Astrocyte of the spinal cord (primary cell): ENCODE data around the gene SMIM17.

Experiments used
- DNase-seq: peaks from one replicate; pipeline ENCODE4 v3.0.0; 2011; ENCODE audit warnings: low read depth, low spot score
- H3K4me3 ChIP-seq: 2 replicates; pipeline ENCODE4 v1.5.1; 2011; ENCODE audit warnings: low read depth, mild to moderate bottlenecking, low read length, moderate library complexity
- in situ Hi-C: cut with HindIII; loops from 2 replicates; pipeline ENCODE4 v1.10.0; 2017; ENCODE audit warnings: low sequenced_read_pairs
- TF ChIP-seq, protein P1 (sequence below): IDR thresholded peaks from 2 replicates; pipeline ENCODE4 v1.5.1; 2012; ENCODE audit warnings: low read depth, mild to moderate bottlenecking, low read length, inconsistent platforms

SMIM17 gene

DNA sequence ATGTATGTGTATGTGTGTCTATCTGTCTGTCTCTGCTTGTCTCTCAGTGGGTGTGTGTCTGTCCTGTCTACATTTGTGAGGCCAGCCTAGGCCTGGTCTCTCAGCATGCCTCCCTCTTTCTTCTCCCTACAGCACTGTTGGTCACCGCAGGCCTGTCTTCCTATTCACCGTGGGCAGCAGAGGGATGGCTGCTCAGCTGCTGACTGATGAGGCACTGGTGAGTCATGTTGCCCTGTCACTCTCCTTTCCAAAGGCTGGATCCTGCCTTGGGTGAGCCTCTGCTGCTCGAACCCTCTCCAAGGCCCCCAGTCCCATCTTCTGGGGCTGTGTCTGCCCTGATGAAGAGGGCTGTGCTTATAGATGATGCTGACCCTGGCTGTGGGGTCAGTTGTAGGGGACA lies 41.6 kb upstream of the SMIM17 start:
- TF ChIP-seq, protein P1, sequence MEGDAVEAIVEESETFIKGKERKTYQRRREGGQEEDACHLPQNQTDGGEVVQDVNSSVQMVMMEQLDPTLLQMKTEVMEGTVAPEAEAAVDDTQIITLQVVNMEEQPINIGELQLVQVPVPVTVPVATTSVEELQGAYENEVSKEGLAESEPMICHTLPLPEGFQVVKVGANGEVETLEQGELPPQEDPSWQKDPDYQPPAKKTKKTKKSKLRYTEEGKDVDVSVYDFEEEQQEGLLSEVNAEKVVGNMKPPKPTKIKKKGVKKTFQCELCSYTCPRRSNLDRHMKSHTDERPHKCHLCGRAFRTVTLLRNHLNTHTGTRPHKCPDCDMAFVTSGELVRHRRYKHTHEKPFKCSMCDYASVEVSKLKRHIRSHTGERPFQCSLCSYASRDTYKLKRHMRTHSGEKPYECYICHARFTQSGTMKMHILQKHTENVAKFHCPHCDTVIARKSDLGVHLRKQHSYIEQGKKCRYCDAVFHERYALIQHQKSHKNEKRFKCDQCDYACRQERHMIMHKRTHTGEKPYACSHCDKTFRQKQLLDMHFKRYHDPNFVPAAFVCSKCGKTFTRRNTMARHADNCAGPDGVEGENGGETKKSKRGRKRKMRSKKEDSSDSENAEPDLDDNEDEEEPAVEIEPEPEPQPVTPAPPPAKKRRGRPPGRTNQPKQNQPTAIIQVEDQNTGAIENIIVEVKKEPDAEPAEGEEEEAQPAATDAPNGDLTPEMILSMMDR, result no peak
- in situ Hi-C loops, result no loop called here

DNA sequence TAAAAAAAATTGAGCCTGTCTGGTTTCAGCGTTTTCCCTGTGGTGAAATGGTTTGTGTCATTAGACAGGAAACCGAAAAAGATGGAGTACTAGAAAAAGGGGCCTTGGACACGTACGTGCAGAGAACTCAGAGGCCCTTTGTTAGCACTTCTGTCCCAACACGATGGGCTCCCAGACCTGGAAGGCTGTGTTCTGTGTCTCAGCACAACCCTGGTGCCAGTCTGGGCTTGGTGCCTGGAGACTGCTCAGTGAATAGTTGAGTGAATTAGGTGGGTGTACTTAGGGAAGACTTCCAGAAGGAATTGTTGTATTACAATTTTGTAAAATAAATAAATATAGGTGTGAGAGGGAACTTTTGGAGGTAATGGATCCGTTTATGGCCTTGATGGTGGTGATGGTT lies 39.1 kb upstream of the SMIM17 start:
- no peak overlapping the region for H3K4me3 ChIP-seq
- in situ Hi-C loops, result no loop called here
- TF ChIP-seq, protein P1, result no peak
- no peak for DNase-seq

More for the DNA sequence above, 41.6 kb upstream of the SMIM17 start:
- DNase-seq, result no peak
- H3K4me3 ChIP-seq, result no peak overlapping the region

DNA sequence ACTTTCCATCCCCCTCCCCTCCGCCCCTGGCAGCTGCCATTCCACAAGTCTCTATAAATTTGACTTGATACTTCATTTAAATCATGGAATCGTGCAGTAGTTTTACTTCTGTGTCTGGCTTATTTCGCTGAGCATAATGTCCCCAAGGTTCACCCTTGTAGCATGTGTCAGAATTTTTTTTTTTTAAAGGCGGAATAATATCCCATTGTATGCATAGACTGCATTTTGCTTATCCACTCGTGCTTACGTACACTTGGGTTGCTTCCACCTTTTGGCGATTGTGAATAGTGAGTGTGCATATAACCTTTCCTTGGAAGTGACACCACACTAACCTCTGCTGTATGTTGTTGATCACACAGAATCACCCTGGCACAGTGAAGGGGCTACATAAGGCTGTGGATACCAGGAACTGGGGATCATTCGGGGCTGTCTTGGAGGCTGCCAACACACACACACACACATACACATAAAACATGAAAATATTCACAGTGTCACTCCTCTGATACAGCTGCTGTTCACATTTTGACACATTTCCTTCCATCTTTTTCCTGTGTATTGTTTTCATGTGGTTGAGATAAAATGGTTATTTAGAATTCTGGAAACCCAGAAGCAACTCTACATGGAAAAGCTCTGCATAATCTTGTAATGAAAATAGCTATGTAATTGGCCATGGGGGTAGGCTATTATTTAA lies 34.5 kb upstream of the SMIM17 start:
- H3K4me3 ChIP-seq, result no peak overlapping the region
- DNase-seq, result no peak
- in situ Hi-C loops, result no loop called here
- TF ChIP-seq, protein P1, result no peak

GRCh38 chr19:56611288-56611687 lies 31.7 kb upstream of the SMIM17 start:
- in situ Hi-C loops, result no loop called here
- no peak overlapping the region for H3K4me3 ChIP-seq
- TF ChIP-seq, protein P1, result no peak
- no peak for DNase-seq

GRCh38 chr19:56612737-56613136 lies 30.2 kb upstream of the SMIM17 start:
- in situ Hi-C loops, result no loop called here
- TF ChIP-seq, protein P1, result no peak
- no peak overlapping the region for H3K4me3 ChIP-seq
- no peak for DNase-seq

DNA sequence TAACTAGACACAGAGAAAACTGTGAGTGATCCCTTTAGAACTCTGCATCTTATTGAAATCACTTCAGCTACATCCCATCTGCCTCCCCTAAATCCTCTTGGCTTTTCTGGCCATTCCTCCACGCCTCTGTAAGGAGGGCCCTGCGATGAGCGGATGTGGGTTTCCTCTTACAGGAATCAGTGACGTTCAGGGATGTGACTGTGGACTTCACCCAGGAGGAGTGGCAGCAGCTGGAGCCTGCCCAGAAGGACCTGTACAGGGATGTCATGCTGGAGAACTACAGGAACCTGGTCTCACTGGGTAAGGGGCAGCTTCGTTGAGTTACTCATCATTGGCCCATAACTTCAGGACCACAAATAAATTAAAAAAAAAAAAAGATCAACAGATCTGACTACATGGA lies 29.3 kb upstream of the SMIM17 start:
- TF ChIP-seq, protein P1, result no peak
- in situ Hi-C loops, result no loop called here
- H3K4me3 ChIP-seq, result no peak overlapping the region
- DNase-seq, result no peak
